ENCODE results near the gene KNSTRN. TPM values are rescaled to one million over a fixed set of nuclear protein-coding genes. Genes with fewer than 3 reads are reported as not detected.
A peak's percentile ranks its signal among the peaks of the same experiment; 100 is the strongest.

KNSTRN gene
- total RNA-seq, 1 experiment from 2014 or later, result 115 TPM

DNA sequence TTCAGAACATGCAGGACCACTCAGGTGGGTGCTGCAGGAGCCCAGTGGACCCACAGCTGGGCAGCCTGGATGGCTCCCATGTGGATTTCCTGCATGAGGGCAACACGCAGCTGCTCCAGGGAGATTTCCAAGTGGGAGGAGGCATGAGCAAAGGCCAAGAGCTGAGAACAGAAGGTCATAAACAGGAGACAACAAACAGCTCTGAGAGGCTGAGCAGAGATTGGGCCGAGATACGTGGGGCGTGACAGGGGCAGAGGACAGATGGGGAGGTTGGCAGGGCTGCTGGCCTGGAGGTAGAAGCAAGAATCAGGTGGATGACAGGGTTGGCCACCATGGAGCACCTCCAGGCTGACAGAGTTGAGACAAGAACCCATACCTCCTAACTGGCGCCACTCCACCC, 28.8 kb upstream of the KNSTRN start:
- no peak overlapping the region for H3K4me3 ChIP-seq (ENCODE audit: low read depth, low read length, poor library complexity, severe bottlenecking)
- no peak for TF ChIP-seq EZH2 (IDR thresholded peaks at IDR 0.05; ENCODE audit: borderline replicate concordance, low read depth, low read length, poor library complexity, severe bottlenecking)
- TF ChIP-seq, protein P1, sequence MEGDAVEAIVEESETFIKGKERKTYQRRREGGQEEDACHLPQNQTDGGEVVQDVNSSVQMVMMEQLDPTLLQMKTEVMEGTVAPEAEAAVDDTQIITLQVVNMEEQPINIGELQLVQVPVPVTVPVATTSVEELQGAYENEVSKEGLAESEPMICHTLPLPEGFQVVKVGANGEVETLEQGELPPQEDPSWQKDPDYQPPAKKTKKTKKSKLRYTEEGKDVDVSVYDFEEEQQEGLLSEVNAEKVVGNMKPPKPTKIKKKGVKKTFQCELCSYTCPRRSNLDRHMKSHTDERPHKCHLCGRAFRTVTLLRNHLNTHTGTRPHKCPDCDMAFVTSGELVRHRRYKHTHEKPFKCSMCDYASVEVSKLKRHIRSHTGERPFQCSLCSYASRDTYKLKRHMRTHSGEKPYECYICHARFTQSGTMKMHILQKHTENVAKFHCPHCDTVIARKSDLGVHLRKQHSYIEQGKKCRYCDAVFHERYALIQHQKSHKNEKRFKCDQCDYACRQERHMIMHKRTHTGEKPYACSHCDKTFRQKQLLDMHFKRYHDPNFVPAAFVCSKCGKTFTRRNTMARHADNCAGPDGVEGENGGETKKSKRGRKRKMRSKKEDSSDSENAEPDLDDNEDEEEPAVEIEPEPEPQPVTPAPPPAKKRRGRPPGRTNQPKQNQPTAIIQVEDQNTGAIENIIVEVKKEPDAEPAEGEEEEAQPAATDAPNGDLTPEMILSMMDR (conservative IDR thresholded peaks at IDR 0.05; ENCODE audit: low read depth, low read length), result no peak
- BruUV-seq (replicated peaks), result no TSS peak
- no peak overlapping the region for H3K27ac ChIP-seq (ENCODE audit: low read depth, low read length, poor library complexity, severe bottlenecking)
- H3K9me3 ChIP-seq (ENCODE audit: low read depth, low read length, poor library complexity, severe bottlenecking), result no peaks in the 10 kb centered on the region
- POLR2A ChIA-PET (ENCODE audit: low non-redundant PET), result no interaction called here
- H3K36me3 ChIP-seq (ENCODE audit: insufficient read depth, low read length, poor library complexity, severe bottlenecking), result no peaks in the 10 kb centered on the region
- H3K27me3 ChIP-seq (replicated peaks; ENCODE audit: insufficient read depth, low read depth, low read length, poor library complexity), result no peaks in the 10 kb centered on the region
- intact Hi-C loops (cut with micrococcal nuclease; ENCODE audit: unreplicated experiment), result no loop called here
- H3K4me1 ChIP-seq (ENCODE audit: insufficient read depth, low read length, poor library complexity, severe bottlenecking), result peaks cover 19% of the 10 kb centered on the region
- CTCF ChIA-PET, result interaction anchor here (1.2 kb wide), 2 partner anchors 9 to 13 kb away, joined by 4 to 5 read pairs; no protein-coding TSS in a partner anchor
- DNase-seq (ENCODE audit: low spot score), result no peak

DNA sequence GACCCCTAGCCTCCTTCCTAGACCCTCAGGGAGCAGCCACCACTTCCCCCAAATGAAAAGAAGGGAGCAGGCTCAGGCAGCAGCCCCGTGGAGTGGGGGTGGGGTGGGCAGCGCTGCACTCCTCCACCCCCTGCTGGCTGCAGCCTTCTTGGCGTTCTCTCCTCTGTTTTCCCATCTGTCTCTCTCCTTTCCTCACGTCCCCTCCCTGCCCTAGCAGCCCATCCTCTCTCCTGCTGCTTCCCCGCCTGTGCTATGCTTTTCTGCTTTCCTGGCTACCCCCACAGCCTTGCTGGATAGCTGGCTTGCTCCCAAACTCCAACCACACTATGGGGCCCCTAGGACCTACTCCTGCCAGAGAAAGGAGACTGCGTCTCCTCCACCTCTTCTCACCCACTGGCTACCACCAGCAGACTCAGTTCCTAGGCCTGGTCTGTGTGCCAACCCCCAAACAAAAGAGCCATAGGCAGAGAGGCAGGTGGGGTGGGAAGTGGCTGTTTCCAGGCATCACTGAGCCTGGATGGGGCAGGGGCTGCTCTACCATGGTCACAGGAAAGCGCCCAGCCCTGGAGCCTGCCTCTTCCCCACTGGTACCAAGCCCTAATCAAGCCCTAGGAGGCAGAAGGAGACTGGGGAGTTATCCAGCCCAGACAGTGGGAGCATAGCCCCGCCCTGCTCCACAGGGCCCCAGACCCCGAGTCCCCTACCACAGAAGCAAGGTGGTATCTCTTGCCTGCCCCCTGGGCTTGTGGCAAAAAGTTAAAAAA, 27.9 kb upstream of the KNSTRN start:
- CTCF ChIA-PET, result interaction anchor here (1.2 to 1.5 kb wide), 3 partner anchors 10 to 12 kb away, joined by 4 to 5 read pairs (median 4); no protein-coding TSS in a partner anchor
- no TSS peak for BruUV-seq (replicated peaks)
- Histone ChIP-seq H3K27me3 (replicated peaks; ENCODE audit: insufficient read depth, low read depth, low read length, poor library complexity) (no peaks in the 10 kb centered on the region), H3K9me3 (ENCODE audit: low read depth, low read length, poor library complexity, severe bottlenecking) (no peaks in the 10 kb centered on the region), H3K36me3 (ENCODE audit: insufficient read depth, low read length, poor library complexity, severe bottlenecking) (no peaks in the 10 kb centered on the region), H3K4me1 (ENCODE audit: insufficient read depth, low read length, poor library complexity, severe bottlenecking) (peaks cover 22% of the 10 kb centered on the region), H3K4me3 (ENCODE audit: low read depth, low read length, poor library complexity, severe bottlenecking) (no peak overlapping the region), H3K27ac (ENCODE audit: low read depth, low read length, poor library complexity, severe bottlenecking) (no peak overlapping the region)
- intact Hi-C loops (cut with micrococcal nuclease; ENCODE audit: unreplicated experiment), result no loop called here
- TF ChIP-seq EZH2 (IDR thresholded peaks at IDR 0.05; ENCODE audit: borderline replicate concordance, low read depth, low read length, poor library complexity, severe bottlenecking), result no peak
- TF ChIP-seq, protein P1 (conservative IDR thresholded peaks at IDR 0.05; ENCODE audit: low read depth, low read length), result peak; percentile 46
- DNase-seq (ENCODE audit: low spot score), result peak; percentile 73
- POLR2A ChIA-PET (ENCODE audit: low non-redundant PET), result no interaction called here

DNA sequence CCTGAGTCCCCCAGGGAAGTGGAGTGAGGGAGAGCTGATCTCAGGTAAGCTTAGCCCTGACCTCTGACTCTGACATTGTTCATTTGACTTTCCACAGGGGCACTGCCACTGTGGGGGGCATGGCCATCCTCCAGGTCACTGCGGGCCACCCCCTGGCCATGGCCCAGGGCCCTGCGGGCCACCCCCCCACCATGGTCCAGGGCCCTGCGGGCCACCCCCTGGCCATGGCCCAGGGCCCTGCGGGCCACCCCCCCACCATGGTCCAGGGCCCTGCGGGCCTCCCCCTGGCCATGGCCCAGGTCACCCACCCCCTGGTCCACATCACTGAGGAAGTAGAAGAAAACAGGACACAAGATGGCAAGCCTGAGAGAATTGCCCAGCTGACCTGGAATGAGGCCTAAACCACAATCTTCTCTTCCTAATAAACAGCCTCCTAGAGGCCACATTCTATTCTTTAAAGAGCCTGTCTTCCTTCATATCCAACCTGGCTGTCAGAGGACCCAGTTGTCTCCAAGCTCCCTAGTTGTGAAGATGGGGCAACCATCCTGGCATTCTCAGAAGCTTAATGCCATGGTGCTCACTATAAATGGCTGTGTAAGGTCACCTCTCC, 26.4 kb upstream of the KNSTRN start:
- no peak overlapping the region for H3K27ac ChIP-seq (ENCODE audit: low read depth, low read length, poor library complexity, severe bottlenecking)
- no peaks in the 10 kb centered on the region for H3K9me3 ChIP-seq (ENCODE audit: low read depth, low read length, poor library complexity, severe bottlenecking)
- H3K4me1 ChIP-seq (ENCODE audit: insufficient read depth, low read length, poor library complexity, severe bottlenecking), result peaks cover 22% of the 10 kb centered on the region
- H3K36me3 ChIP-seq (ENCODE audit: insufficient read depth, low read length, poor library complexity, severe bottlenecking), result no peaks in the 10 kb centered on the region
- TF ChIP-seq EZH2 (IDR thresholded peaks at IDR 0.05; ENCODE audit: borderline replicate concordance, low read depth, low read length, poor library complexity, severe bottlenecking), result no peak
- TF ChIP-seq, protein P1 (conservative IDR thresholded peaks at IDR 0.05; ENCODE audit: low read depth, low read length), result no peak
- no peak for DNase-seq (ENCODE audit: low spot score)
- intact Hi-C loops (cut with micrococcal nuclease; ENCODE audit: unreplicated experiment), result no loop called here
- H3K27me3 ChIP-seq (replicated peaks; ENCODE audit: insufficient read depth, low read depth, low read length, poor library complexity), result no peaks in the 10 kb centered on the region
- CTCF ChIA-PET, result interaction anchor here (1.5 to 2.3 kb wide), 2 partner anchors 12 kb away, joined by 4 to 9 read pairs; no protein-coding TSS in a partner anchor
- BruUV-seq (replicated peaks), result no TSS peak
- no peak overlapping the region for H3K4me3 ChIP-seq (ENCODE audit: low read depth, low read length, poor library complexity, severe bottlenecking)
- POLR2A ChIA-PET (ENCODE audit: low non-redundant PET), result no interaction called here
